Measurements from ENCODE around the gene CCM2L.

CCM2L gene

GRCh38 chr20:31998246-31998645 is 12.0 kb upstream of the CCM2L start:
- no peak for DNase-seq

GRCh38 chr20:32003325-32003724 is 6.9 kb upstream of the CCM2L start:
- DNase-seq: no peak

GRCh38 chr20:32004963-32005362 is 5.3 kb upstream of the CCM2L start:
- no peak for DNase-seq

GRCh38 chr20:32006053-32006452 is 4.2 kb upstream of the CCM2L start:
- no peak for DNase-seq

- DNase-seq: no peak
Observed at GRCh38 chr20:32006841-32007786, 3.1 kb upstream of the CCM2L start.

GRCh38 chr20:32007787-32008616 is 2.2 kb upstream of the CCM2L start:
- DNase-seq: no peak

- no peak for DNase-seq
Observed at GRCh38 chr20:32009564-32009963, 674 bp upstream of the CCM2L start.

- no peak for DNase-seq
Observed at GRCh38 chr20:32010666-32011065, 428 bp downstream of the CCM2L start.

- no peak for DNase-seq
Observed at GRCh38 chr20:32012159-32012688, 2.0 kb downstream of the CCM2L start.

GRCh38 chr20:32013326-32013725 is 3.1 kb downstream of the CCM2L start:
- DNase-seq: no peak

GRCh38 chr20:32017711-32018251 is 7.5 kb downstream of the CCM2L start:
- DNase-seq: peak; percentile 67

GRCh38 chr20:32018269-32019155 is 8.3 kb downstream of the CCM2L start:
- peak; percentile 91 for DNase-seq

- peak; percentile 73 for DNase-seq
Observed at GRCh38 chr20:32019156-32019510, 8.9 kb downstream of the CCM2L start.

- DNase-seq: no peak
Observed at GRCh38 chr20:32019563-32020463, 9.6 kb downstream of the CCM2L start.

- DNase-seq: no peak
Observed at GRCh38 chr20:32021091-32021490, 10.9 kb downstream of the CCM2L start.

GRCh38 chr20:32024683-32025295 is 14.6 kb downstream of the CCM2L start:
- no peak for DNase-seq

GRCh38 chr20:32027643-32028042 is 17.4 kb downstream of the CCM2L start:
- DNase-seq: no peak

- DNase-seq: no peak
Observed at GRCh38 chr20:32028647-32029372, 18.6 kb downstream of the CCM2L start.

GRCh38 chr20:32029561-32029960 is 19.3 kb downstream of the CCM2L start:
- no peak for DNase-seq

All from 8988T (cell line).